WTC11 (cell line): ENCODE results near the gene NXPE2. TPM values are rescaled to one million over a fixed set of nuclear protein-coding genes. Genes with fewer than 3 reads are reported as not detected.

Experiments
- ATAC-seq: fragments of 200-7000 bp; cut with Tn5 transposase; 2 replicates; pipeline ENCODE4 v1.10.0; 2021; ENCODE audit warnings: mild to moderate bottlenecking, moderate library complexity
- CTCF ChIA-PET: fragments of 300-600 bp; sonication (Branson Sonifier 250); formaldehyde crosslinking; loops from one replicate; lab custom pipeline; 2021; ENCODE audit warnings: antibody characterized with exemption; lab: Charles Lee
- POLR2A ChIA-PET: fragments of 350-600 bp; sonication (Branson Sonifier 250); formaldehyde crosslinking; loops from one replicate; lab custom pipeline; 2021; ENCODE audit warnings: antibody characterized with exemption; lab: Charles Lee
- DNase-seq: peaks from one replicate; pipeline ENCODE4 v3.0.0; 2021; ENCODE audit warnings: low spot score
- H3K27ac Mint-ChIP-seq: 2 replicates; pipeline ENCODE4 v1.8.0; 2021; ENCODE audit warnings: mixed read lengths
- H3K27me3 Mint-ChIP-seq: 2 replicates; pipeline ENCODE4 v1.8.0; 2021; ENCODE audit warnings: low read depth, mild to moderate bottlenecking, moderate library complexity, mixed read lengths
- H3K36me3 Mint-ChIP-seq: 2 replicates; pipeline ENCODE4 v1.8.0; 2021; ENCODE audit warnings: mixed read lengths
- H3K4me1 Mint-ChIP-seq: 2 replicates; pipeline ENCODE4 v1.8.0; 2022; ENCODE audit warnings: mixed read lengths
- H3K4me3 Mint-ChIP-seq: 2 replicates; pipeline ENCODE4 v1.8.0; 2021; ENCODE audit warnings: mild to moderate bottlenecking, moderate library complexity, mixed read lengths
- H3K9me3 Mint-ChIP-seq: 2 replicates; pipeline ENCODE4 v1.8.0; 2021; ENCODE audit warnings: mixed read lengths
- CDX4 ChIP-seq: fragments of 250-450 bp; sonication (Bioruptor Pico); IDR thresholded peaks from 2 replicates; pipeline ENCODE4 v1.9.0; 2021; ENCODE audit warnings: moderate library complexity, mild to moderate bottlenecking, inconsistent platforms, borderline replicate concordance
- EMX1 ChIP-seq: fragments of 250-450 bp; sonication (Bioruptor Pico); IDR thresholded peaks from 2 replicates; pipeline ENCODE4 v1.8.0; 2021; ENCODE audit warnings: mild to moderate bottlenecking
- FOXJ3 ChIP-seq: sonication (generic); formaldehyde crosslinking; IDR thresholded peaks from 2 replicates; pipeline ENCODE4 v1.9.0; 2021; ENCODE audit warnings: missing genetic modification reagents, mild to moderate bottlenecking, borderline replicate concordance
- FOXK1 ChIP-seq: sonication (generic); formaldehyde crosslinking; IDR thresholded peaks from 2 replicates; pipeline ENCODE4 v1.8.0; 2022; ENCODE audit warnings: mild to moderate bottlenecking, moderate library complexity, missing genetic modification reagents
- FOXP1 ChIP-seq: sonication (generic); formaldehyde crosslinking; IDR thresholded peaks from 2 replicates; pipeline ENCODE4 v1.8.0; 2022; ENCODE audit warnings: missing genetic modification reagents, mild to moderate bottlenecking, moderate library complexity, borderline replicate concordance
- FOXP4 ChIP-seq: sonication (generic); formaldehyde crosslinking; IDR thresholded peaks from 2 replicates; pipeline ENCODE4 v1.8.0; 2022; ENCODE audit warnings: mild to moderate bottlenecking, missing genetic modification reagents
- IRF2 ChIP-seq: sonication (generic); formaldehyde crosslinking; IDR thresholded peaks from 2 replicates; pipeline ENCODE4 v1.8.0; 2022; ENCODE audit warnings: low read depth, missing genetic modification reagents, borderline replicate concordance
- KAT7 ChIP-seq: sonication (generic); formaldehyde crosslinking; IDR thresholded peaks from 2 replicates; pipeline ENCODE4 v1.8.1; 2023; ENCODE audit warnings: missing genetic modification reagents, mild to moderate bottlenecking, borderline replicate concordance
- NFYB ChIP-seq: sonication (generic); formaldehyde crosslinking; conservative IDR thresholded peaks from 2 replicates; pipeline ENCODE4 v1.8.0; 2022; ENCODE audit warnings: low read depth, missing genetic modification reagents
- NR1H2 ChIP-seq: sonication (generic); formaldehyde crosslinking; IDR thresholded peaks from 2 replicates; pipeline ENCODE4 v1.9.0; 2021; ENCODE audit warnings: mild to moderate bottlenecking, moderate library complexity, missing genetic modification reagents
- NR3C1 ChIP-seq: sonication (generic); formaldehyde crosslinking; conservative IDR thresholded peaks from 2 replicates; pipeline ENCODE4 v1.8.1; 2023; ENCODE audit warnings: low read depth, mild to moderate bottlenecking, missing genetic modification reagents
- PRRX2 ChIP-seq: fragments of 250-450 bp; sonication (Bioruptor Pico); IDR thresholded peaks from 2 replicates; pipeline ENCODE4 v1.8.0; 2021; ENCODE audit warnings: mild to moderate bottlenecking
- SMAD3 ChIP-seq: sonication (generic); formaldehyde crosslinking; IDR thresholded peaks from 2 replicates; pipeline ENCODE4 v1.8.0; 2022; ENCODE audit warnings: missing genetic modification reagents, mild to moderate bottlenecking, borderline replicate concordance
- SMAD4 ChIP-seq: sonication (generic); formaldehyde crosslinking; IDR thresholded peaks from 2 replicates; pipeline ENCODE4 v1.8.0; 2022; ENCODE audit warnings: mild to moderate bottlenecking, missing genetic modification reagents
- TCF7 ChIP-seq: sonication (generic); formaldehyde crosslinking; IDR thresholded peaks from 2 replicates; pipeline ENCODE4 v1.8.0; 2022; ENCODE audit warnings: mild to moderate bottlenecking, low read depth, missing genetic modification reagents, moderate library complexity
- TP53 ChIP-seq: sonication (generic); formaldehyde crosslinking; IDR thresholded peaks from 2 replicates; pipeline ENCODE4 v1.8.1; 2023; ENCODE audit warnings: mild to moderate bottlenecking, missing genetic modification reagents
- ZNF317 ChIP-seq: sonication (generic); formaldehyde crosslinking; IDR thresholded peaks from 2 replicates; pipeline ENCODE4 v1.8.1; 2023; ENCODE audit warnings: low read depth, mild to moderate bottlenecking, moderate library complexity, missing genetic modification reagents, borderline replicate concordance
- ZNF396 ChIP-seq: fragments of 250-450 bp; sonication (Bioruptor Pico); IDR thresholded peaks from 2 replicates; pipeline ENCODE4 v1.8.0; 2021; ENCODE audit warnings: mild to moderate bottlenecking, moderate library complexity, borderline replicate concordance
- ZSCAN18 ChIP-seq: fragments of 250-450 bp; sonication (Bioruptor Pico); IDR thresholded peaks from 2 replicates; pipeline ENCODE4 v2.1.2; 2022; ENCODE audit warnings: mild to moderate bottlenecking, moderate library complexity
- total RNA-seq: library from RNA; stranded (reverse); gene quantifications from 3 replicates; pipeline ENCODE4 v1.2.3, GENCODE V29; 2021
- TF ChIP-seq, protein P1 (sequence below): sonication (generic); formaldehyde crosslinking; IDR thresholded peaks from 2 replicates; pipeline ENCODE4 v1.8.1; 2022; ENCODE audit warnings: missing genetic modification reagents, borderline replicate concordance
- TF ChIP-seq, protein P2 (sequence below): fragments of 250-450 bp; sonication (Bioruptor Pico); IDR thresholded peaks from 2 replicates; pipeline ENCODE4 v1.9.0; 2021; ENCODE audit warnings: mild to moderate bottlenecking
- TF ChIP-seq, protein P3 (sequence below): sonication (generic); formaldehyde crosslinking; IDR thresholded peaks from 2 replicates; pipeline ENCODE4 v1.8.1; 2023; ENCODE audit warnings: mild to moderate bottlenecking, missing genetic modification reagents

NXPE2 gene
- total RNA-seq, 1 experiment from 2014 or later, result not detected

GRCh38 chr11:114685097-114685496 is 6.8 kb downstream of the NXPE2 start:
- POLR2A ChIA-PET, result no interaction called here
- H3K4me1 Mint-ChIP-seq, result no peaks in the 10 kb centered on the region
- no peak for TF ChIP-seq CDX4
- TF ChIP-seq FOXP1 (CRISPR knock-in tag), result no peak
- TF ChIP-seq IRF2, result no peak
- no peak for TF ChIP-seq ZNF396 (CRISPR knock-in tag)
- no peak for TF ChIP-seq TCF7 (CRISPR knock-in tag)
- TF ChIP-seq, protein P1, sequence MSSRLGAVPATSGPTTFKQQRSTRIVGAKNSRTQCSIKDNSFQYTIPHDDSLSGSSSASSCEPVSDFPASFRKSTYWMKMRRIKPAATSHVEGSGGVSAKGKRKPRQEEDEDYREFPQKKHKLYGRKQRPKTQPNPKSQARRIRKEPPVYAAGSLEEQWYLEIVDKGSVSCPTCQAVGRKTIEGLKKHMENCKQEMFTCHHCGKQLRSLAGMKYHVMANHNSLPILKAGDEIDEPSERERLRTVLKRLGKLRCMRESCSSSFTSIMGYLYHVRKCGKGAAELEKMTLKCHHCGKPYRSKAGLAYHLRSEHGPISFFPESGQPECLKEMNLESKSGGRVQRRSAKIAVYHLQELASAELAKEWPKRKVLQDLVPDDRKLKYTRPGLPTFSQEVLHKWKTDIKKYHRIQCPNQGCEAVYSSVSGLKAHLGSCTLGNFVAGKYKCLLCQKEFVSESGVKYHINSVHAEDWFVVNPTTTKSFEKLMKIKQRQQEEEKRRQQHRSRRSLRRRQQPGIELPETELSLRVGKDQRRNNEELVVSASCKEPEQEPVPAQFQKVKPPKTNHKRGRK (CRISPR knock-in tag), result no peak
- no peak for TF ChIP-seq FOXJ3
- TF ChIP-seq FOXK1 (CRISPR knock-in tag), result no peak
- TF ChIP-seq NFYB (CRISPR knock-in tag), result no peak
- TF ChIP-seq KAT7 (CRISPR knock-in tag), result no peak
- no peak for TF ChIP-seq ZSCAN18 (CRISPR knock-in tag)
- no peak for TF ChIP-seq SMAD4 (CRISPR knock-in tag)
- no peak for TF ChIP-seq NR3C1
- peaks cover 5% of the 10 kb centered on the region for H3K27me3 Mint-ChIP-seq
- peaks cover 38% of the 10 kb centered on the region for H3K36me3 Mint-ChIP-seq
- DNase-seq (no peak), ATAC-seq (no peak)
- H3K27ac Mint-ChIP-seq, result no peak overlapping the region
- H3K4me3 Mint-ChIP-seq, result no peak overlapping the region
- CTCF ChIA-PET, result no interaction called here
- H3K9me3 Mint-ChIP-seq, result peaks cover 86% of the 10 kb centered on the region

DNA sequence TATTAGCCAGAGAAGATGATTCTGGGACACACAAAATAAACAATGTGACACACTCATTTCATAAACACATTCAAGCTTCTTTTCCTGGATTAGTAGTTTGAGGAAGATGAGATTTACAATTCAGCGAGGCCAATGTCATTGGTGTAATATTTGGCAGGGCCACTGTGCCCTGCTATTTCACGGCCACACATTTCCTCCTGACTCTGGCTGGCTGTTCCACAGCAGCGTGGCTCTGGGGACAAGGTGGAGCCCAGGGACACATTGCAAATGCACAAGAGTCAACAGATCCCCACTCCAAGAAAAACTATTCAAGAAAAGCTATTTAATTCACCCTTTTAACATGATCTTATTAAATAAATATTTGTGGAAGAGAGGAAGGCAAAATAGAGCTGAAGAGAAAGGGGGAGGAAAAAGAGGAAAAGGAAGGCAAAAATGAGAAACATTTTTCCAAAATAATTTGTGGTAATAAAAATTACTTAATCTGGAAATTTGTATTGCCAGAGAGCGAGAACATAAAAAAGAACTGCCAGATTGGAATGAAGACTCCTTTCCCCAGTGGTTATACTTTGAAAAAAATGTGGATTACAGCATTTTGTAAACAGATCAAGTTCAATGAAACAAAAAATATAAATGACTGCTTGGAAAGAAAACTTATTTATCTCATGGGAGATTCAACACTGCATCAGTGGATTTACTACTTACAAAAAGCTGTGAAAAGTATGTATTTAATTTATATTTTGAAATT is 27.1 kb downstream of the NXPE2 start:
- peaks cover 16% of the 10 kb centered on the region for H3K9me3 Mint-ChIP-seq
- no peak overlapping the region for H3K4me3 Mint-ChIP-seq
- H3K4me1 Mint-ChIP-seq, result no peaks in the 10 kb centered on the region
- H3K36me3 Mint-ChIP-seq, result no peaks in the 10 kb centered on the region
- DNase-seq (no peak), ATAC-seq (no peak)
- H3K27me3 Mint-ChIP-seq, result no peaks in the 10 kb centered on the region
- ChIA-PET CTCF (no interaction called here), POLR2A (no interaction called here)
- TF ChIP-seq ZNF317 (CRISPR knock-in tag), result no peak
- no peak for TF ChIP-seq ZSCAN18 (CRISPR knock-in tag)
- no peak for TF ChIP-seq SMAD3 (CRISPR knock-in tag)
- no peak for TF ChIP-seq EMX1 (CRISPR knock-in tag)
- H3K27ac Mint-ChIP-seq, result no peak overlapping the region

DNA sequence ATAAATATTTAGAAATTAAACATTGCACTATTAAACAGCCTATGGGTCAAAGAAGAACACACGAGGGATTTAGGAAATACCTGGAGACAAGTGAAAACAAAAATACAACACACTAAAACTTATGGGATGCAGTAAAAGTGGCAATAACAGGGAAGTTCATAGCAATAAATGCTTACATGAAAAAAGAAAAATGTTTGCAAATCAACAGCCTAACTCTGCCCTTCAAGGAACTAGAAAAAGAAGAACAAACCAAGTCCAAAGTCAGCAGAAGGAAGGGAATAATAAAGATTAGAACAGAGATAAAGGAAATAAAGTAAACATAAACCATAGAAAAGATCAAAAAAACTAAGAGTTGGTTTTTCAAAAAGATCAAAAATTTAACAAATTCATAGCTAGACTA is 31.6 kb downstream of the NXPE2 start:
- ATAC-seq (no peak), DNase-seq (no peak)
- H3K27me3 Mint-ChIP-seq, result no peaks in the 10 kb centered on the region
- H3K9me3 Mint-ChIP-seq, result peaks cover 27% of the 10 kb centered on the region
- ChIA-PET POLR2A (no interaction called here), CTCF (no interaction called here)
- H3K27ac Mint-ChIP-seq, result no peak overlapping the region
- no peaks in the 10 kb centered on the region for H3K36me3 Mint-ChIP-seq
- no peaks in the 10 kb centered on the region for H3K4me1 Mint-ChIP-seq
- H3K4me3 Mint-ChIP-seq, result no peak overlapping the region
- no peak for TF ChIP-seq FOXP4 (CRISPR knock-in tag)
- TF ChIP-seq, protein P2, sequence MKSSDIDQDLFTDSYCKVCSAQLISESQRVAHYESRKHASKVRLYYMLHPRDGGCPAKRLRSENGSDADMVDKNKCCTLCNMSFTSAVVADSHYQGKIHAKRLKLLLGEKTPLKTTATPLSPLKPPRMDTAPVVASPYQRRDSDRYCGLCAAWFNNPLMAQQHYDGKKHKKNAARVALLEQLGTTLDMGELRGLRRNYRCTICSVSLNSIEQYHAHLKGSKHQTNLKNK, result no peak
- no peak for TF ChIP-seq ZSCAN18 (CRISPR knock-in tag)
- no peak for TF ChIP-seq TP53
- TF ChIP-seq, protein P3, sequence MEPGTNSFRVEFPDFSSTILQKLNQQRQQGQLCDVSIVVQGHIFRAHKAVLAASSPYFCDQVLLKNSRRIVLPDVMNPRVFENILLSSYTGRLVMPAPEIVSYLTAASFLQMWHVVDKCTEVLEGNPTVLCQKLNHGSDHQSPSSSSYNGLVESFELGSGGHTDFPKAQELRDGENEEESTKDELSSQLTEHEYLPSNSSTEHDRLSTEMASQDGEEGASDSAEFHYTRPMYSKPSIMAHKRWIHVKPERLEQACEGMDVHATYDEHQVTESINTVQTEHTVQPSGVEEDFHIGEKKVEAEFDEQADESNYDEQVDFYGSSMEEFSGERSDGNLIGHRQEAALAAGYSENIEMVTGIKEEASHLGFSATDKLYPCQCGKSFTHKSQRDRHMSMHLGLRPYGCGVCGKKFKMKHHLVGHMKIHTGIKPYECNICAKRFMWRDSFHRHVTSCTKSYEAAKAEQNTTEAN (CRISPR knock-in tag), result no peak
- no peak for TF ChIP-seq PRRX2 (CRISPR knock-in tag)
- TF ChIP-seq NR1H2 (CRISPR knock-in tag), result no peak
